Ishikawa (cell line): Measurements from ENCODE around the gene ADH7.

Source experiments
- CEBPB ChIP-seq: IDR thresholded peaks from 2 replicates; pipeline ENCODE4 v1.6.1; 2012
- CREB1 ChIP-seq: IDR thresholded peaks from 2 replicates; pipeline ENCODE4 v1.6.1; 2012; ENCODE audit warnings: low read depth
- EGR1 ChIP-seq: IDR thresholded peaks from 2 replicates; pipeline ENCODE4 v1.6.1; 2012
- FOXM1 ChIP-seq: IDR thresholded peaks from 2 replicates; pipeline ENCODE4 v1.6.1; 2012; ENCODE audit warnings: low read depth, borderline replicate concordance
- NFIC ChIP-seq: IDR thresholded peaks from 2 replicates; pipeline ENCODE4 v1.6.1; 2012
- RAD21 ChIP-seq: IDR thresholded peaks from 2 replicates; pipeline ENCODE4 v1.6.1; 2012; ENCODE audit warnings: low read depth
- TAF1 ChIP-seq: IDR thresholded peaks from 2 replicates; pipeline ENCODE4 v1.6.1; 2012; ENCODE audit warnings: low read depth, mild to moderate bottlenecking
- TEAD4 ChIP-seq: IDR thresholded peaks from 2 replicates; pipeline ENCODE4 v1.6.1; 2012
- YY1 ChIP-seq: IDR thresholded peaks from 2 replicates; pipeline ENCODE4 v1.6.1; 2012; ENCODE audit warnings: low read depth
- ZBTB7A ChIP-seq: IDR thresholded peaks from 2 replicates; pipeline ENCODE4 v1.6.1; 2012; ENCODE audit warnings: low read depth
- TF ChIP-seq, protein P1 (sequence below): IDR thresholded peaks from 2 replicates; pipeline ENCODE4 v1.6.1; 2012
- TF ChIP-seq, protein P2 (sequence below): IDR thresholded peaks from 2 replicates; pipeline ENCODE4 v1.6.1; 2012; ENCODE audit warnings: low read depth, mild to moderate bottlenecking
- TF ChIP-seq, protein P3 (sequence below): IDR thresholded peaks from 2 replicates; pipeline ENCODE4 v1.6.1; 2012

The ADH7 gene

DNA sequence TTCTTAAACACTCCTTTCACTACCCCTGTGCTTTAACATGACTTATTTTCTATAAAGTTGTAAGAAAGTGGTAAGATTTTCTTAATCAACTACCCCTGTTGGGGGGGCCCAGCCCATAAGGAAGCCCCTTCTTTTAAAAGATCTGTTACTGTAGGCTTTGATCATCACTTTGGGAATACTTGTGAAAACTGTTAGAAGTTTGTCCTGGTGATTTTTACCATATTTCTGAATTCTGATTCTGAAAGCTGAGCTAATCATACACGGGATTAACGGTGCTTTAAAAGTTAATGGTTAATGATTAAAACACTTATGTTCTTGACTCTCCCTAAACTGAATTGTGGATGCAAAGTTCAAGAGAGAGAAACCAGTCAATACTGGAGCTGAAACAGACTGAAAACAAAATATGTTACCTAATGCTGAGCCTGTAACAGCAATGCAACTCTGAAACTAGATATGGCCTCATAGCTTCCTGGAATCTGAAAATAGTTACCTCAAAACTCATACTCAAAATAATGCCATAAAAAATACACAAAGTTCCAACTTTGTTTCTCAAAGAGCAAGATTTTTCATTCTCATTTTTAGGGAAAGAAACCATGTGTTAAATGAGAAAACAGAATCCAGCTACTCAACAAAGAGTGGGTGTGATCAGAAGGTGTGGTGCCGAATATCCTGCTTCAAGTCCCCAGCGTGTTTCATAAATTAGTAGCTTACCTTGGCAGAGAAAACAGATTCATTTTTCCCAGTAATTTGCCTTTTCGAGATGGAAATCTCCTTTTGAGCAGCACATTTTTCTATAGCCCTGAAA, 31.6 kb downstream of the ADH7 start:
- TF ChIP-seq YY1, result no peak
- TF ChIP-seq, protein P1, sequence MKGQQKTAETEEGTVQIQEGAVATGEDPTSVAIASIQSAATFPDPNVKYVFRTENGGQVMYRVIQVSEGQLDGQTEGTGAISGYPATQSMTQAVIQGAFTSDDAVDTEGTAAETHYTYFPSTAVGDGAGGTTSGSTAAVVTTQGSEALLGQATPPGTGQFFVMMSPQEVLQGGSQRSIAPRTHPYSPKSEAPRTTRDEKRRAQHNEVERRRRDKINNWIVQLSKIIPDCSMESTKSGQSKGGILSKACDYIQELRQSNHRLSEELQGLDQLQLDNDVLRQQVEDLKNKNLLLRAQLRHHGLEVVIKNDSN, result no peak

DNA sequence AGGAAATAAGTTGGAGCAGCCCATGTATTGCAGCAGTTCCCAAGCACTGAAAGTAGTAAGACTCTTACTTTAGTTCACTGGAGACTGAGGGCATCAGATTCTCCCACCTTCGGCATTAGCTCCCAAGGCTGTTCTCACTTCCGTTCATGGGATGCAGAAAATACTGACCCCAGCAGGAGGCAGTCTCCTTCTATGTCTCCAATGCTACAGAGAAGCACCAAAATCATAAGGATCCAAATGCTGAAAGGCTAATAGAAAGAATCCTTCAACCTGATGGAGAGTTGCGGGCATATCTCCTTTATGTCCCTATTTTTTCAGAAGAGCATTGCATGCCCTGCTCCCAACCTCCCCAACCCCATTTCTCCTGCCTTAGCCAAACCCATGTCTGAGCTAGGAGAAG, 32.4 kb downstream of the ADH7 start:
- TF ChIP-seq EGR1, result no peak
- peak; percentile 29 for TF ChIP-seq RAD21

- TF ChIP-seq, protein P2, sequence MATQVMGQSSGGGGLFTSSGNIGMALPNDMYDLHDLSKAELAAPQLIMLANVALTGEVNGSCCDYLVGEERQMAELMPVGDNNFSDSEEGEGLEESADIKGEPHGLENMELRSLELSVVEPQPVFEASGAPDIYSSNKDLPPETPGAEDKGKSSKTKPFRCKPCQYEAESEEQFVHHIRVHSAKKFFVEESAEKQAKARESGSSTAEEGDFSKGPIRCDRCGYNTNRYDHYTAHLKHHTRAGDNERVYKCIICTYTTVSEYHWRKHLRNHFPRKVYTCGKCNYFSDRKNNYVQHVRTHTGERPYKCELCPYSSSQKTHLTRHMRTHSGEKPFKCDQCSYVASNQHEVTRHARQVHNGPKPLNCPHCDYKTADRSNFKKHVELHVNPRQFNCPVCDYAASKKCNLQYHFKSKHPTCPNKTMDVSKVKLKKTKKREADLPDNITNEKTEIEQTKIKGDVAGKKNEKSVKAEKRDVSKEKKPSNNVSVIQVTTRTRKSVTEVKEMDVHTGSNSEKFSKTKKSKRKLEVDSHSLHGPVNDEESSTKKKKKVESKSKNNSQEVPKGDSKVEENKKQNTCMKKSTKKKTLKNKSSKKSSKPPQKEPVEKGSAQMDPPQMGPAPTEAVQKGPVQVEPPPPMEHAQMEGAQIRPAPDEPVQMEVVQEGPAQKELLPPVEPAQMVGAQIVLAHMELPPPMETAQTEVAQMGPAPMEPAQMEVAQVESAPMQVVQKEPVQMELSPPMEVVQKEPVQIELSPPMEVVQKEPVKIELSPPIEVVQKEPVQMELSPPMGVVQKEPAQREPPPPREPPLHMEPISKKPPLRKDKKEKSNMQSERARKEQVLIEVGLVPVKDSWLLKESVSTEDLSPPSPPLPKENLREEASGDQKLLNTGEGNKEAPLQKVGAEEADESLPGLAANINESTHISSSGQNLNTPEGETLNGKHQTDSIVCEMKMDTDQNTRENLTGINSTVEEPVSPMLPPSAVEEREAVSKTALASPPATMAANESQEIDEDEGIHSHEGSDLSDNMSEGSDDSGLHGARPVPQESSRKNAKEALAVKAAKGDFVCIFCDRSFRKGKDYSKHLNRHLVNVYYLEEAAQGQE, result no peak
- TF ChIP-seq FOXM1, result no peak
- TF ChIP-seq EGR1, result no peak
- no peak for TF ChIP-seq CREB1
- TF ChIP-seq RAD21, result no peak
Observed at GRCh38 chr4:99400831-99401230, 34.3 kb downstream of the ADH7 start.

- TF ChIP-seq YY1, result no peak
Observed at GRCh38 chr4:99399017-99399416, 36.1 kb downstream of the ADH7 start.

DNA sequence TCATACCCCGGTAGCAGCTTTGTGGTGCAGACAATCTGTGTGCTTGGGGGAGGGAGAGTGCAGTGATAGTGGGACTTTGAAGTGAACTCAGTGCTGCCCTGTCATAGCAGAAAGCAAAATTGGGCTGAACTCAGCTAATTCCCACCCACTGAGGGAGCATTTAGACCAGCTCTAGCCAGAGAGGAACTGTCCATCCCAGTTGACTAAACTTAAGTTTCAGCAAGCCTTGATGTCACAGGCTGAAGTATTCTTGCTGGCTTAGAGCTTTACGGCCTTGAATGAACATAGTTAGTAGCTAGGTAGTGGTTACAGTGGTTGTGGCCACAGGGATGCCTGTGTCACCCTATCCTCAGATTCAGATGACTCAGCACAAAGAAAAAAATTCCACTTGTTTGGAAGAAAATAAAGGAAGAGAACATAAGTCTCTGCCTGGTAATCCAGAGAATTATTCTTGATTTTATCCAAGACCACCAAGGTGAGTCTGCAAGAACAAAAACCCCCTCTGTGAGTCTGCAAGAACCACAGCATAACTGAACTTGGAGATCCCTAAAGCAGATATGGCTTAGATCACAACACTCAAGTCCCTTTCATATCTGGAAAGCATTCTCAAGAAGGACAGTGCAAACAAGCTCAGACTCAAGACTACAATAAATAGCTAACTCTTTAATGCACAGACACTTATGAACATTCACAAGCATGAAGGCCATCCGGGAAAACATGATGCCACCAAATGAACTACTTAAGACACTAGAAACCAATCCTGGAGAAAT, 39.4 kb downstream of the ADH7 start:
- TF ChIP-seq EGR1 (no peak), ZBTB7A (no peak), CEBPB (no peak), TAF1 (no peak), YY1 (no peak), RAD21 (no peak), NFIC (no peak)

- TF ChIP-seq EGR1, result no peak
- TF ChIP-seq, protein P3, sequence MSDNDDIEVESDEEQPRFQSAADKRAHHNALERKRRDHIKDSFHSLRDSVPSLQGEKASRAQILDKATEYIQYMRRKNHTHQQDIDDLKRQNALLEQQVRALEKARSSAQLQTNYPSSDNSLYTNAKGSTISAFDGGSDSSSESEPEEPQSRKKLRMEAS, result no peak
- no peak for TF ChIP-seq TEAD4
Observed at GRCh38 chr4:99394896-99395295, 40.2 kb downstream of the ADH7 start.

- TF ChIP-seq RAD21, result no peak
Observed at GRCh38 chr4:99390055-99390454, 45.1 kb downstream of the ADH7 start.

DNA sequence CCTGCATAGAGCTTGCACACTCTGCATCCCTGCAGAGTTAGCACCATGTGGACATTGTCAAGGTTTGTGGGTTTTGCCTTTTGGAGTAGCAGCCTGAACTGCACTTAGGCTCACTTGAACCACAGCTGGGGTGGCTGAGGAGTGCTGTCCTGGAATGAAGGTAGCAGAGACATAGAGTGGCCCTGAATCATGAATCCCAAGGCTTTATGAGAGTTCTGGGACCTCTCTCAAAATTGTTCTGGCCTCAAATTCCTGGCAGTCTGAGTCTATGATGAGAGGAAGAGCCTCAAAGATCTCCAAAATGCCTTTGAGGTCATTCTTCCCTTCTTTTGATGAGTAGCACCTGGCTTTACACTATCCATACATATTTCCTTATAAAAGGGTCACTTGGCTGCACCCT, 45.5 kb downstream of the ADH7 start:
- no peak for TF ChIP-seq TEAD4
- TF ChIP-seq, protein P2, result no peak
- TF ChIP-seq EGR1, result no peak
